BLaER1 treated with 17β-estradiol and CSF1 and Interleukin-3, amounts not matched to agents 10 nM and 100 nM (cell line): ENCODE measurements around the gene DENND5B.

Experiments used
- H3K27ac ChIP-seq, 11 experiments: shearing (Covaris generic); formaldehyde crosslinking; 2 replicates each; pipeline ENCODE4 v1.8.1; 2022
- H3K27me3 ChIP-seq, 11 experiments: shearing (Covaris generic); formaldehyde crosslinking; 2 replicates each; pipeline ENCODE4 v1.8.1; 2022
- H3K36me3 ChIP-seq, 11 experiments: shearing (Covaris generic); formaldehyde crosslinking; 2 replicates each; pipeline ENCODE4 v1.8.1; 2022
- H3K4me1 ChIP-seq, 10 experiments: shearing (Covaris generic); formaldehyde crosslinking; 2 replicates each; pipeline ENCODE4 v1.8.1; 2022
- H3K4me2 ChIP-seq, 11 experiments: shearing (Covaris generic); formaldehyde crosslinking; 2 replicates each; pipeline ENCODE4 v1.8.1; 2022
- H3K4me3 ChIP-seq, 10 experiments: shearing (Covaris generic); formaldehyde crosslinking; 2 replicates each; pipeline ENCODE4 v1.8.1; 2022
- H3K9ac ChIP-seq, 11 experiments: shearing (Covaris generic); formaldehyde crosslinking; 2 replicates each; pipeline ENCODE4 v1.8.1; 2022
- H3K9me3 ChIP-seq, 11 experiments: shearing (Covaris generic); formaldehyde crosslinking; replicated peaks in 1 of 11; 2 replicates each; pipeline ENCODE4 v1.8.1; 2022
- H4K20me1 ChIP-seq, 11 experiments: shearing (Covaris generic); formaldehyde crosslinking; 2 replicates each; pipeline ENCODE4 v1.8.1; 2022
- Cebpa-rat ChIP-seq, 11 experiments: shearing (Covaris generic); IDR thresholded peaks; 2 replicates each; pipeline ENCODE4 v1.8.1; 2022

The DENND5B gene

DNA sequence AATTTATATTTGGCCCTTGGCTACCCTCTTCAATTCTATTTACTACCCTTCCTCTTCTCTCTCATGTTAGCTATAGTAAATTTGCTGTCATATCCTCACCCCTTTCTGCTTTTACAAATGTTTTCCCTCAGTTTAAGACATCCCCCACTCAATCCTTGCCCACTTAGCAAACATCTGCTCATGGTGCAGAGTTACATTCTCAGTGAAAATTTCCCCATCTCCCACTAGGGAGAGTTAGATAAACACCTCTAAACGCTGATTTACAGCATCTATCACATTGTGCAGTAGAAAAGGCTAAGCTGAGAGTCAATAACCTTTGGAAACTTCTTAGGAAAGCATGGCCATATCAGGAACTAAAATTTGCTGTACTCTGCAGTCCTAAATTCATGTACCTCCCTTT, 69.0 kb downstream of the DENND5B start:
- Histone ChIP-seq H3K27me3 (no peaks in the 10 kb centered on the region), H3K4me3 (no peak overlapping the region), H3K36me3 (no peaks in the 10 kb centered on the region), H3K4me2 (no peak overlapping the region), H3K27ac (no peak overlapping the region), H3K9ac (no peak overlapping the region), H3K9me3 (no peaks in the 10 kb centered on the region), H3K4me1 (peaks cover 0 to 19% (median 13%) of the 10 kb centered on the region in 10 experiments; a peak in 15 of 20 replicates), H4K20me1 (peaks cover 0 to 15% (median 0%) of the 10 kb centered on the region in 11 experiments; a peak in 4 of 22 replicates)
- TF ChIP-seq Cebpa-rat (IDR thresholded peaks at IDR 0.05), result no peak

DNA sequence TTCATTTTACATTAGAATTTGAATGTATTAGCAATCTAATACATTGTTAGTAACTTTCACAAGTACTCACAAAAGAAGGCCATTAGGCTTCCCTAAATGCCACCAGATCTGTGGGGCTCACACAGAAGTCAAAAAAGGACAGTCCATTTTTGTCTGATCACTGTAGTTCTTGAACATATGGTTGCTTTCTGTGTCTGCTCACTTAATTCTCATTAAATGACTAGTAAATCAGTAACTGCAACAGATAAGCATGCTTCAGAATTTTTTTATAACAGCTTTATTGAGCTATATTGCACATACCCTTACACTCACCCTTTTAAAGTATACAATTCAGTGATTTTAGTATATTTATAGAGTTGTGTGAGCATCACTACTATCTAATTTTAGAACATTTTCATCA, 71.4 kb downstream of the DENND5B start:
- H3K9ac ChIP-seq, result no peak overlapping the region
- H3K27ac ChIP-seq, result no peak overlapping the region
- H3K4me2 ChIP-seq, result no peak overlapping the region
- H3K4me3 ChIP-seq, result no peak overlapping the region
- peaks cover 0 to 2% (median under 1%) of the 10 kb centered on the region in 10 experiments; a peak in 9 of 20 replicates for H3K4me1 ChIP-seq
- H4K20me1 ChIP-seq, result peaks cover 0 to 15% (median 0%) of the 10 kb centered on the region in 11 experiments; a peak in 4 of 22 replicates
- H3K27me3 ChIP-seq, result no peaks in the 10 kb centered on the region
- no peak for TF ChIP-seq Cebpa-rat (IDR thresholded peaks at IDR 0.05)
- H3K9me3 ChIP-seq, result no peaks in the 10 kb centered on the region
- H3K36me3 ChIP-seq, result no peaks in the 10 kb centered on the region

DNA sequence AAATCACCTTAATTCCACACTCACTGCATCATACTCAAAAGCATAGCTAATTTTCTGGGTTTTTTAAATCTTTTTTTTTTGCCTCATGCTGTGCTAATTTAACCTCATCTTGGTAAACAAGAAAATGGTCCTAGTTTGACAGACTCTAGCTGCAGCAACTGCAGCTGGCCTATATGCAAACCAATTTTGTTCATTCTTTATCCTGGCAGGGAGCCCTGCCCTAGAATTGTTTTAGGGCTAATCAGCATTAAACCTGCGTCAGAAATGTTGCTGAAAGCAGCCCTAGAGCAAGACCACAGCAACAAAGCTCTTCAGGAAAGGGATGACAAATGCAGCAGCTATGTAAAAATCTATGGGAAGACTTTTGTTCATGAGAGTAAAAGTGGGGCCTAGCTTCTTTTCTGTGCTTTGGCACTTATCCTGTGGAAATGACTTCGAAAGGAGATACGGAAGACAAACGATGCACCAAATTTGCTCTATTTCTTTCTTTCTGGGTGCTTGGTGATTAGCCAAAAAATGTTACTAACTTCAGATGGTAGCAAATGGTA, 72.2 kb downstream of the DENND5B start:
- Histone ChIP-seq H4K20me1 (peaks cover 0 to 15% (median 0%) of the 10 kb centered on the region in 11 experiments; a peak in 4 of 22 replicates), H3K36me3 (no peaks in the 10 kb centered on the region), H3K4me2 (no peak overlapping the region), H3K9me3 (no peaks in the 10 kb centered on the region), H3K9ac (no peak overlapping the region), H3K27ac (no peak overlapping the region), H3K4me1 (no peaks in the 10 kb centered on the region), H3K4me3 (no peak overlapping the region), H3K27me3 (no peaks in the 10 kb centered on the region)
- TF ChIP-seq Cebpa-rat (IDR thresholded peaks at IDR 0.05), result no peak

DNA sequence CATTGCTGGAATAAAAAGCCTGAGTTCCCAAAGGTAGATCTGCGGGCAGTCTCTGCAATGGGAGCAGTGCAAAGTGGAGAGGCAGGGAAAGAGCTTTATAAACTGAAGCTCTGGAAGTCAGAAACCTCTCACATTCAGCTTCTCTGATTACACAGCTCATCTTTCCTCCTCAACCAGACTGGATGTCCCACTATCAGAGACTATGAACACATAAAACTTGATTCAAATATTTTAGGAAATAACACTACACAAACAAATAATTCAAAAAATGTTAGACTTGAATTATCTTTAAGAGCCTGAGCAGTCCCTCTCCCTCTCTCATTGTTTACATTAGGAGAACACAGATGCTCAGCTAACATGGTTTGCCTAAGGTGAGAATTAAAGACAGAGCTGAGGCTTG, 72.9 kb downstream of the DENND5B start:
- H3K4me2 ChIP-seq, result no peak overlapping the region
- no peak for TF ChIP-seq Cebpa-rat (IDR thresholded peaks at IDR 0.05)
- no peak overlapping the region for H3K9ac ChIP-seq
- H4K20me1 ChIP-seq, result peaks cover 0 to 15% (median 0%) of the 10 kb centered on the region in 11 experiments; a peak in 4 of 22 replicates
- no peak overlapping the region for H3K4me3 ChIP-seq
- no peaks in the 10 kb centered on the region for H3K9me3 ChIP-seq
- H3K4me1 ChIP-seq, result no peaks in the 10 kb centered on the region
- H3K27ac ChIP-seq, result no peak overlapping the region
- no peaks in the 10 kb centered on the region for H3K27me3 ChIP-seq
- no peaks in the 10 kb centered on the region for H3K36me3 ChIP-seq

DNA sequence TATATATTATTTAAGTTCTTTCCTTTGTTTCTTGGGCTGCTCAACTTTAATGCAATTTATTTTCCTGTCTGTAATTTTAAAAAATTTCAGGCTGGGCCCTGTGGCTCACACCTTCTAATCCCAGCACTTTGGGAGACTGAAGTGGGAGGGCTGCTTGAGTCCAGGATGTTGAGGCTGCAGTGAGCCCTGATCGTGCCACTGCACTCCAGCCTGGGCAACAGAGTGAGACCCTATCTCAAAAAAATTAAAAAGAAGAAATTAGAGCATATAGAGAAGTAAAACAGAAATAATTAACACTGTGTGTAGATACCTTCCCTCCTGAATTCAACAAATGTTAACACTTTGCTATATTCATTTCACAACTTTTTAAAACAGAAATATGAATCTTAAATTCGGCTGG, 74.2 kb downstream of the DENND5B start:
- Histone ChIP-seq H4K20me1 (peaks cover 0 to 15% (median 0%) of the 10 kb centered on the region in 11 experiments; a peak in 4 of 22 replicates), H3K4me2 (no peak overlapping the region), H3K36me3 (no peaks in the 10 kb centered on the region), H3K9me3 (no peaks in the 10 kb centered on the region), H3K9ac (no peak overlapping the region), H3K27ac (no peak overlapping the region), H3K4me3 (no peak overlapping the region), H3K27me3 (no peaks in the 10 kb centered on the region), H3K4me1 (no peaks in the 10 kb centered on the region)
- TF ChIP-seq Cebpa-rat (IDR thresholded peaks at IDR 0.05), result no peak

DNA sequence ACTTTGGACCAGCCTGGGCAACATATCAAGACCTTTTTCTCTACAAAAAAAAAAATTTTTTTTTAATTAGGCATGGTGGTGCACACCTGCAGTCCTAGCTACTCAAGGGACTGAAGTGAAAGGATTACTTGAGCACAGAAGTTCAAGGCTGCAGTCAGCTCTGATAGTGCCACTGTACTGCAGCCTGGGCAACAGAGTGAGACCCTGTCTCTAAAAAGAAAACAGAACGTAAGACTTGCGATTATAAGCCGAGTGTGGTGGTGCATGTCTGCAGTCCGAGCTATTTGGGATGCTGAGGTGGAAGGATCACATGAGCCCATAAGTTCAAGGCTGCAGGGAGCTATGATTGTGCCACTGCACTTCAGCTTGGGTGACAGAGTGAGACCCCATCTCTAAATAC, 76.0 kb downstream of the DENND5B start:
- no peak for TF ChIP-seq Cebpa-rat (IDR thresholded peaks at IDR 0.05)
- Histone ChIP-seq H3K27ac (no peak overlapping the region), H3K36me3 (no peaks in the 10 kb centered on the region), H3K27me3 (no peaks in the 10 kb centered on the region), H3K4me1 (no peaks in the 10 kb centered on the region), H3K9me3 (no peaks in the 10 kb centered on the region), H4K20me1 (peaks cover 0 to 11% (median 0%) of the 10 kb centered on the region in 11 experiments; a peak in 4 of 22 replicates), H3K9ac (no peak overlapping the region), H3K4me3 (no peak overlapping the region), H3K4me2 (no peak overlapping the region)

DNA sequence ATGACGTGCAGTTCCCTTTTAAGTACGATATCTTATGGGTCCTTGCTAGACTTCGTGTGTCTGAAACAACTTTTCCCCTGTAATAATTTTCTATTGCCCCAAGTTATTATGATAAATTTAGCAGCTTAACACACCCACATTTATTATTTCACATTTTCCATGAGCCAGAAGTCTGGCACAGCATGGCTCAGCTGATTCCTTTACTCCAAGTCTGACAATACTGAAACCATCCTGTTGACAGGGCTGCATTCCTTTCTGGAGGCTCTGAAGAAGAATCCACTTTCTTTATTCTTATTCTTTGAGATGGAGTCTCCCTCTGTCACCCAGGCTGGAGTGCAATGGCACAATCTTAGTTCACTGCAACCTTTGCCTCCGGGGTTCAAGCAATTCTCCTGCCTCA, 80.9 kb downstream of the DENND5B start:
- H3K27ac ChIP-seq, result no peak overlapping the region
- no peak overlapping the region for H3K4me2 ChIP-seq
- no peak for TF ChIP-seq Cebpa-rat (IDR thresholded peaks at IDR 0.05)
- no peaks in the 10 kb centered on the region; a peak in 1 of 22 replicates for H4K20me1 ChIP-seq
- H3K4me3 ChIP-seq, result no peak overlapping the region
- no peaks in the 10 kb centered on the region for H3K27me3 ChIP-seq
- peaks cover 10 to 23% (median 16%) of the 10 kb centered on the region in 11 experiments for H3K9me3 ChIP-seq
- H3K36me3 ChIP-seq, result peaks cover 0 to 9% (median 0%) of the 10 kb centered on the region in 11 experiments; a peak in 2 of 22 replicates
- no peaks in the 10 kb centered on the region for H3K4me1 ChIP-seq
- no peak overlapping the region for H3K9ac ChIP-seq

DNA sequence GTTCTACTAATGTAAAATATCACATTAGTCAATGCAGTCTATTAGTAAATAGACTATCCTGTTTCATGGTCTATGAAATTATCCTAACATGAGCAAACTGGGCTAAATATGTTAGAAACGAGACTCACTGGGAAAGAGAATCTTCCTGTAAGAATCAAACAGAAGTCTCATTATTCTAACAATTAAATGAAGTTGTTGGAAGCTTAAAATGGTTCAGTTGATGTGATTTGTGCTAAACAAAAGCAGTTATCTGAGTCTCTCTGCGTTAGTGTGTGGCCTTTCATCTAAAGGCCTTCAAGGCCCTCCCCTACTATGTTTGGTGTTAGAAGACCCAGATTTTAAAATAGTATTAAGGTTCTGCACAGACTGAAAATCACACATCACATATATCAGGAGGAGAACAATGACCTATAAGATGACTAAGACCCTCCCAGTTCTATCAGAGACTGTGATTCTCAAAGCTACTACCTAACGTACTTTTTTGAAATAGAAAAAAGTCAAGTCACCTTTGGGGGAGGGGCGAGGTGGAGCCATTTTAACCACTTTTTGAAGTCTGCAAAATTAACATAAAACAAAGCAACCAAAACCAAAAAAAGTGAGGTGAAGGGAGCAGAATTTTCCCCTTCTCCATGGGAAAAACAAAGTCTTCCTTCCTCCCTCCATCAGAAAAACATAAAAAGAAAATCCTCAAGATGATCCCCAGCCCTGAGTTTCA, 82.3 kb downstream of the DENND5B start:
- peaks cover 19 to 31% (median 24%) of the 10 kb centered on the region in 11 experiments for H3K9me3 ChIP-seq
- no peaks in the 10 kb centered on the region; a peak in 1 of 22 replicates for H4K20me1 ChIP-seq
- no peak overlapping the region for H3K4me2 ChIP-seq
- no peaks in the 10 kb centered on the region for H3K27me3 ChIP-seq
- H3K36me3 ChIP-seq, result peaks cover 0 to 11% (median 0%) of the 10 kb centered on the region in 11 experiments; a peak in 2 of 22 replicates
- no peak for TF ChIP-seq Cebpa-rat (IDR thresholded peaks at IDR 0.05)
- H3K4me1 ChIP-seq, result no peaks in the 10 kb centered on the region
- no peak overlapping the region for H3K9ac ChIP-seq
- H3K4me3 ChIP-seq, result no peak overlapping the region
- H3K27ac ChIP-seq, result no peak overlapping the region

DNA sequence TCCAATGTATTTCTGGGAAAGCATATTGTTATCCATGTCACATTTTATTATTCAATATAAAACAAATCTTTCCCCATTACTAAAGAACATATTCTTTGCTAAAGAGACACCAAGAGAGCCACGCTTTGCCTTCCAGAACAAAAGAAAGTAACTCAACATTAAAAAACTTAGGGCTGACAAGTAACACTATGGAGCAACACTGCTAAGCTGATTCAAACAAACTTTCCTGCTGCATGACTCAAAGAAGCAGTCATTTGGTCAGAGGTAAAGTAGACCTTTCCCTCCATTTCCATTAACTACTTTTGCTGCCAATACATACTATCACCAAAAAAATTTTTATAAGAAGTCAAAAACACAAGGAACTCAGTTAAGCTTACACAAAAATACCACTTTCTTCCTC, 83.0 kb downstream of the DENND5B start:
- no peak overlapping the region for H3K4me3 ChIP-seq
- no peaks in the 10 kb centered on the region for H3K27me3 ChIP-seq
- H3K4me2 ChIP-seq, result no peak overlapping the region
- H3K9me3 ChIP-seq, result peaks cover 19 to 31% (median 24%) of the 10 kb centered on the region in 11 experiments
- H4K20me1 ChIP-seq, result no peaks in the 10 kb centered on the region; a peak in 1 of 22 replicates
- no peak for TF ChIP-seq Cebpa-rat (IDR thresholded peaks at IDR 0.05)
- H3K36me3 ChIP-seq, result peaks cover 0 to 11% (median 0%) of the 10 kb centered on the region in 11 experiments; a peak in 2 of 22 replicates
- no peaks in the 10 kb centered on the region for H3K4me1 ChIP-seq
- H3K27ac ChIP-seq, result no peak overlapping the region
- H3K9ac ChIP-seq, result no peak overlapping the region
